Measurements from ENCODE around the gene ZNF500.
A peak's percentile ranks its signal among the peaks of the same experiment; 100 is the strongest.

DNA sequence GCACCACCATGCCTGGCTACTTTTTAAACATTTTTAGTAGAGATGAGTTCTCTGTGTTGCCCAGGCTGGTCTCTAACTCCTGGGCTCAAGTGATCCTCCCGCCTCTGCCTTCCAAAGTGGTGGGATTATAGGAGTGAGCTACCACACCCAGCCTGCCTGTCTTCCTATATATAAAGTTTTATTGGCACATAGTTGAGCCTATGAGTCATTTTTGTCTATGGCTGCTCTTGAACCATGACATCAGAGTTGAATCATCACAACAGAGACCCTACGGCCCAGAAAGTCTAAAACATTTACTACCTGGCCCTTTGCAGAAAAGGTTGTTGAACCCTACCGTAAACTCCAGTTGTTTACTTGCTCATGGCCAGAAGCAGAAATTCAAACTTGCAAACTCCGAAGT, 13.3 kb upstream of the ZNF500 start:
- TF ChIP-seq, protein P1, sequence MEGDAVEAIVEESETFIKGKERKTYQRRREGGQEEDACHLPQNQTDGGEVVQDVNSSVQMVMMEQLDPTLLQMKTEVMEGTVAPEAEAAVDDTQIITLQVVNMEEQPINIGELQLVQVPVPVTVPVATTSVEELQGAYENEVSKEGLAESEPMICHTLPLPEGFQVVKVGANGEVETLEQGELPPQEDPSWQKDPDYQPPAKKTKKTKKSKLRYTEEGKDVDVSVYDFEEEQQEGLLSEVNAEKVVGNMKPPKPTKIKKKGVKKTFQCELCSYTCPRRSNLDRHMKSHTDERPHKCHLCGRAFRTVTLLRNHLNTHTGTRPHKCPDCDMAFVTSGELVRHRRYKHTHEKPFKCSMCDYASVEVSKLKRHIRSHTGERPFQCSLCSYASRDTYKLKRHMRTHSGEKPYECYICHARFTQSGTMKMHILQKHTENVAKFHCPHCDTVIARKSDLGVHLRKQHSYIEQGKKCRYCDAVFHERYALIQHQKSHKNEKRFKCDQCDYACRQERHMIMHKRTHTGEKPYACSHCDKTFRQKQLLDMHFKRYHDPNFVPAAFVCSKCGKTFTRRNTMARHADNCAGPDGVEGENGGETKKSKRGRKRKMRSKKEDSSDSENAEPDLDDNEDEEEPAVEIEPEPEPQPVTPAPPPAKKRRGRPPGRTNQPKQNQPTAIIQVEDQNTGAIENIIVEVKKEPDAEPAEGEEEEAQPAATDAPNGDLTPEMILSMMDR (IDR thresholded peaks at IDR 0.05; ENCODE audit: extremely low read depth in 1 of 2, insufficient read depth in 1 of 2, low read depth in 1 of 2, low read length in 2 of 2) = no peak
- TF ChIP-seq GATA2 (IDR thresholded peaks at IDR 0.05; ENCODE audit: insufficient read depth, insufficient read length, low read depth, low read length) (no peak), POLR2AphosphoS5 (IDR thresholded peaks at IDR 0.05; ENCODE audit: insufficient read depth, low read depth, low read length) (no peak), EZH2 (IDR thresholded peaks at IDR 0.05; ENCODE audit: borderline replicate concordance, low read depth, low read length, severe bottlenecking) (no peak), POLR2A (IDR thresholded peaks at IDR 0.05; ENCODE audit: low read depth, low read length) (no peak), JUN (IDR thresholded peaks at IDR 0.05; ENCODE audit: borderline replicate concordance, insufficient read depth, insufficient read length, low read depth) (peak; percentile 43)
